NCI-H82 (cell line): ENCODE data around the gene TC2N.
"Not testable (repeated sequence)": the region's sequence is repeated elsewhere in the genome, so short reads cannot be mapped to it uniquely, and the experiment has no call there.

Experiments used
- DNase-seq: peaks from one replicate; lab custom pipeline; 2025; lab: John Stamatoyannopoulos, UW

Gene TC2N

GRCh38 chr14:91834571-91834970 is 32.8 kb downstream of the TC2N start:
- peak; percentile 12 for DNase-seq

- no peak for DNase-seq
Observed at GRCh38 chr14:91831337-91831736, 36.0 kb downstream of the TC2N start.

GRCh38 chr14:91830777-91831176 is 36.6 kb downstream of the TC2N start:
- no peak for DNase-seq

GRCh38 chr14:91829511-91829910 is 37.8 kb downstream of the TC2N start:
- no peak for DNase-seq

- no peak for DNase-seq
Observed at GRCh38 chr14:91827746-91828145, 39.6 kb downstream of the TC2N start.

GRCh38 chr14:91817566-91818325 is 49.6 kb downstream of the TC2N start:
- no peak for DNase-seq

- no peak for DNase-seq
Observed at GRCh38 chr14:91814317-91814716, 53.0 kb downstream of the TC2N start.

- no peak for DNase-seq
Observed at GRCh38 chr14:91810699-91811098, 56.6 kb downstream of the TC2N start.

GRCh38 chr14:91806716-91807115 is 60.6 kb downstream of the TC2N start:
- DNase-seq: no peak

- not testable (repeated sequence) for DNase-seq
Observed at GRCh38 chr14:91806094-91806493, 61.2 kb downstream of the TC2N start.

- no peak for DNase-seq
Observed at GRCh38 chr14:91805659-91806058, 61.7 kb downstream of the TC2N start.

GRCh38 chr14:91801358-91801757 is 66.0 kb downstream of the TC2N start:
- no peak for DNase-seq

GRCh38 chr14:91796617-91797347 is 70.6 kb downstream of the TC2N start:
- DNase-seq: no peak

- no peak for DNase-seq
Observed at GRCh38 chr14:91793704-91794103, 73.6 kb downstream of the TC2N start.

- DNase-seq: no peak
Observed at GRCh38 chr14:91786188-91786587, 81.1 kb downstream of the TC2N start.

- no peak for DNase-seq
Observed at GRCh38 chr14:91780452-91780851, 86.9 kb downstream of the TC2N start.

GRCh38 chr14:91778217-91778616 is 89.1 kb downstream of the TC2N start:
- no peak for DNase-seq

- DNase-seq: no peak
Observed at GRCh38 chr14:91774140-91775096, 92.9 kb downstream of the TC2N start.

- DNase-seq: no peak
Observed at GRCh38 chr14:91770185-91770584, 97.2 kb downstream of the TC2N start.

GRCh38 chr14:91755570-91756295 is 111.6 kb downstream of the TC2N start:
- DNase-seq: no peak

- peak; percentile 19 for DNase-seq
Observed at GRCh38 chr14:91754819-91755218, 112.5 kb downstream of the TC2N start.

- no peak for DNase-seq
Observed at GRCh38 chr14:91754185-91754584, 113.2 kb downstream of the TC2N start.
